ENCODE results near the gene P2RY1.

- no peak for TF ChIP-seq CTCF (IDR thresholded peaks at IDR 0.05)
- TF ChIP-seq POLR2A (IDR thresholded peaks at IDR 0.05) = no peak
Measured at GRCh38 chr3:152833089-152833488, 1.8 kb upstream of the P2RY1 start.
